HepG2 (cell line): Measurements from ENCODE around the gene TMEM225B. TPM values are rescaled to one million over a fixed set of nuclear protein-coding genes. Genes with fewer than 3 reads are reported as not detected.

Source experiments
- ATAC-seq: fragments of 200-7000 bp; cut with Tn5 transposase; 3 replicates; pipeline ENCODE4 v1.9.1; 2020; ENCODE audit warnings: mild to moderate bottlenecking, moderate library complexity
- BruUV-seq: library from RNA; stranded (reverse); fragments of 400-500 nt; replicated peaks from 2 replicates; lab custom pipeline; 2021; lab: Mats Ljungman, UMichigan
- CTCF ChIA-PET: fragments of 300-600 bp; formaldehyde crosslinking; extraction: SDS; loops from one replicate; lab custom pipeline; 2021; ENCODE audit warnings: low total read pairs, inconsistent platforms, low intra/inter-chr PET ratio; lab: Yijun Ruan, JAX
- POLR2A ChIA-PET: fragments of 350-600 bp; sonication (Branson Sonifier 250); formaldehyde crosslinking; loops from one replicate; lab custom pipeline; 2020; ENCODE audit warnings: antibody characterized with exemption, inconsistent platforms; lab: Yijun Ruan, JAX
- DNase-seq: peaks from one replicate; pipeline ENCODE4 v3.0.0-alpha.2; 2015; ENCODE audit warnings: low spot score
- FAIRE-seq: peaks from 3 replicates; lab custom pipeline; 2011; peaks lifted over from hg19 to GRCh38; lab: Jason Lieb, UNC
- H2AFZ ChIP-seq: one replicate; pipeline ENCODE4 v1.6.1; 2011; ENCODE audit warnings: low read length, inconsistent platforms
- H3K27ac ChIP-seq: fragments of 300-600 bp; 3 replicates; pipeline ENCODE4 v1.8.0; 2011; ENCODE audit warnings: mixed run types, mild to moderate bottlenecking, mixed read lengths, low read length, inconsistent platforms; ENCODE audit not compliant: insufficient read depth; ENCODE audit errors: extremely low read length
- H3K27me3 ChIP-seq, 2 experiments: fragments of 200-600 bp in 1 of 2; 2 replicates in 1 of 2; 3 replicates in 1 of 2; pipeline versions ENCODE4 v1.6.0 to v1.8.0; 2011; ENCODE audit warnings: low read length in 2 of 2, mild to moderate bottlenecking in 2 of 2, moderate library complexity in 2 of 2, inconsistent platforms in 1 of 2; ENCODE audit not compliant: insufficient read depth in 2 of 2, control insufficient read depth in 1 of 2
- H3K36me3 ChIP-seq, 2 experiments: fragments of 200-600 bp in 1 of 2; replicated peaks in 1 of 2; 2 replicates in 1 of 2; 3 replicates in 1 of 2; pipeline versions ENCODE4 v1.5.1 to v1.8.0; 2011; ENCODE audit warnings: low read length in 2 of 2, inconsistent platforms in 1 of 2; ENCODE audit not compliant: insufficient read depth in 2 of 2, control insufficient read depth in 1 of 2
- H3K4me1 ChIP-seq: 2 replicates; pipeline ENCODE4 v1.5.1; 2012; ENCODE audit warnings: low read length, inconsistent platforms; ENCODE audit not compliant: insufficient read depth
- H3K4me2 ChIP-seq: 2 replicates; pipeline ENCODE4 v1.6.0; 2011; ENCODE audit warnings: low read depth, low read length, inconsistent platforms
- H3K4me3 ChIP-seq, 3 experiments: fragments of 200-600 bp in 1 of 3; sonication (generic), shearing (Covaris generic) in 1 of 3; replicated peaks in 1 of 3; 2 replicates each; pipeline ENCODE4 v1.5.1; 2011 to 2016; ENCODE audit warnings: low read length in 3 of 3, inconsistent platforms in 2 of 3, low read depth in 2 of 3, mild to moderate bottlenecking in 2 of 3, control low read depth in 1 of 3, mixed read lengths in 1 of 3; ENCODE audit not compliant: insufficient read depth in 1 of 3
- H3K79me2 ChIP-seq: one replicate; pipeline ENCODE4 v1.6.1; 2011; ENCODE audit warnings: low read length, inconsistent platforms; ENCODE audit not compliant: insufficient read depth
- H3K9ac ChIP-seq: 2 replicates; pipeline ENCODE4 v1.6.0; 2011; ENCODE audit warnings: mild to moderate bottlenecking, low read depth, low read length, inconsistent platforms; ENCODE audit not compliant: insufficient read depth
- H3K9me3 ChIP-seq: 2 replicates; pipeline ENCODE4 v1.5.1; 2012; ENCODE audit warnings: mild to moderate bottlenecking, low read length
- H4K20me1 ChIP-seq: 2 replicates; pipeline ENCODE4 v1.6.0; 2011; ENCODE audit warnings: inconsistent platforms, mild to moderate bottlenecking, low read length, moderate library complexity; ENCODE audit not compliant: insufficient read depth
- EZH2 ChIP-seq: conservative IDR thresholded peaks from 2 replicates; pipeline ENCODE4 v1.6.1; 2012; ENCODE audit warnings: mild to moderate bottlenecking, low read depth, low read length, moderate library complexity
- NFE2L2 ChIP-seq: fragments of 150-350 bp; IDR thresholded peaks from 2 replicates; pipeline ENCODE4 v1.6.1; 2014; ENCODE audit warnings: low read length
- NR2C2 ChIP-seq: sonication (generic); formaldehyde crosslinking; IDR thresholded peaks from 2 replicates; pipeline ENCODE4 v1.4.0; 2020; ENCODE audit warnings: missing genetic modification reagents, mild to moderate bottlenecking, moderate library complexity, borderline replicate concordance
- RFX5 ChIP-seq: IDR thresholded peaks from 2 replicates; pipeline ENCODE4 v1.6.1; 2011; ENCODE audit warnings: low read depth, low read length, improper control_type of control experiment
- SAFB2 ChIP-seq: sonication (generic); formaldehyde crosslinking; IDR thresholded peaks from 2 replicates; pipeline ENCODE4 v1.5.1; 2020; ENCODE audit warnings: missing genetic modification reagents, low read depth, mild to moderate bottlenecking, borderline replicate concordance
- XRCC5 ChIP-seq: fragments of 200-400 bp; formaldehyde crosslinking; optimal IDR thresholded peaks from 2 replicates; pipeline ENCODE3; 2017; ENCODE audit warnings: mild to moderate bottlenecking, low read length
- YEATS4 ChIP-seq: sonication (generic); formaldehyde crosslinking; IDR thresholded peaks from 2 replicates; pipeline ENCODE4 v1.4.0; 2020; ENCODE audit warnings: missing genetic modification reagents, borderline replicate concordance
- ZEB1 ChIP-seq: IDR thresholded peaks from 2 replicates; pipeline ENCODE4 v1.6.1; 2012; ENCODE audit warnings: mild to moderate bottlenecking, low read depth, inconsistent platforms; ENCODE audit not compliant: insufficient replicate concordance
- ZNF143 ChIP-seq: sonication (generic); formaldehyde crosslinking; IDR thresholded peaks from 2 replicates; pipeline ENCODE4 v1.4.0; 2020; ENCODE audit warnings: missing genetic modification reagents
- ZNF180 ChIP-seq: sonication (generic); formaldehyde crosslinking; IDR thresholded peaks from 2 replicates; pipeline ENCODE4 v1.4.0; 2020; ENCODE audit warnings: low read depth, missing genetic modification reagents, borderline replicate concordance
- ZNF207 ChIP-seq: fragments of 450-650 bp; IDR thresholded peaks from 2 replicates; pipeline ENCODE4 v1.6.1; 2016; ENCODE audit warnings: antibody characterized with exemption, borderline replicate concordance
- ZNF557 ChIP-seq: sonication (generic); formaldehyde crosslinking; IDR thresholded peaks from 2 replicates; pipeline ENCODE4 v1.4.0; 2020; ENCODE audit warnings: missing genetic modification reagents
- WGBS: methylation state at CpG from one replicate; pipeline ENCODE4 v1.1.6; 2017; ENCODE audit warnings: low lambda C conversion rate; 5-methylcytosine and 5-hydroxymethylcytosine counted together
- in situ Hi-C: cut with HindIII; loops from 2 replicates; pipeline ENCODE4 v1.10.0; 2017; ENCODE audit warnings: low pct_unique_long_range_greater_than_20kb; ENCODE audit not compliant: extremely low pct_ligation_motif_present
- intact Hi-C: fragments of 100-400 bp; cut with micrococcal nuclease; formaldehyde crosslinking; loops from one replicate; pipeline ENCODE4 v1.10.0; 2022; ENCODE audit not compliant: unreplicated experiment
- polyA plus RNA-seq, 8 experiments: library from polyadenylated mRNA; depleted of rRNA in 3 of 8; stranded (reverse) in 7 of 8; unstranded in 1 of 8; fragments of >200 nt; fragmentation: Illumina TruSeq in 4 of 8; extraction: Trizol in 4 of 8; gene quantifications; 2 replicates each; pipeline versions ENCODE4 v1.2.1 to v1.2.3, GENCODE V29; 2011 to 2016; ENCODE audit warnings: low read depth in 4 of 8, missing spikeins in 1 of 8, mixed read lengths in 1 of 8; ENCODE audit not compliant: insufficient read depth in 1 of 8
- total RNA-seq, 5 experiments: library from RNA; depleted of rRNA; stranded (reverse); fragments of >200 nt; fragmentation: Illumina TruSeq; extraction: Trizol; gene quantifications; 2 replicates each; pipeline ENCODE4 v1.2.3, GENCODE V29; 2016; ENCODE audit warnings: low read depth in 1 of 5
- TF ChIP-seq, protein P1 (sequence below): sonication (generic); formaldehyde crosslinking; IDR thresholded peaks from 2 replicates; pipeline ENCODE4 v1.8.0; 2022; ENCODE audit warnings: mild to moderate bottlenecking, missing genetic modification reagents, moderate library complexity
- TF ChIP-seq, protein P2 (sequence below): sonication (generic); formaldehyde crosslinking; conservative IDR thresholded peaks from 2 replicates; pipeline ENCODE4 v1.8.1; 2023; ENCODE audit warnings: missing genetic modification reagents
- TF ChIP-seq, protein P3 (sequence below): sonication (generic); formaldehyde crosslinking; IDR thresholded peaks from 2 replicates; pipeline ENCODE4 v1.4.0; 2020; ENCODE audit warnings: mild to moderate bottlenecking, low read depth, missing genetic modification reagents
- TF ChIP-seq, protein P4 (sequence below): sonication (generic); formaldehyde crosslinking; IDR thresholded peaks from 2 replicates; pipeline ENCODE4 v1.4.0; 2020; ENCODE audit warnings: missing genetic modification reagents

Gene TMEM225B
- total and polyA plus RNA-seq, 2 of the 13 experiments (the other 11 are each of a cell fraction or from before 2014, with no cell fraction given): 0.78 to 0.95 TPM

DNA sequence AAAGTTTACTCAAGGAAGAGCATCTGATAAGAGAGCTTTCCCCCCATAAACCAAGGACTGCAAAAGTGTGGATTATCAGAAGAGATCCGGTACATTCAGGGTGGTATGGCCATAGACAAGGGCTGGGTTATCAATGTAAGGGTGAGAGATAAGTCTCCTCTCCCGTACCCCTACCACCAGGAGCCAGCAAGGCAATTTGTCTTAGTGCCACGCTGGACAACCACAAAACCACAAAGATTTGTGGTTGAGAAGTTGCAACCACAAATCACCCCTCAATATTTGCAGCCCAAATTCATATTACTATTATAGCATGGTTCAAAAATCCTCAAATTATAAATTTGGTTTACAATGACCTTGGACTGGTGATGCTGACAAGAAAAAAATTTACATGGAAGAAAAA is 16.4 kb downstream of the TMEM225B start (continued):
- TF ChIP-seq RFX5: no peak
- no peak for TF ChIP-seq ZNF180
- TF ChIP-seq, protein P1, sequence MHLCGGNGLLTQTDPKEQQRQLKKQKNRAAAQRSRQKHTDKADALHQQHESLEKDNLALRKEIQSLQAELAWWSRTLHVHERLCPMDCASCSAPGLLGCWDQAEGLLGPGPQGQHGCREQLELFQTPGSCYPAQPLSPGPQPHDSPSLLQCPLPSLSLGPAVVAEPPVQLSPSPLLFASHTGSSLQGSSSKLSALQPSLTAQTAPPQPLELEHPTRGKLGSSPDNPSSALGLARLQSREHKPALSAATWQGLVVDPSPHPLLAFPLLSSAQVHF (CRISPR knock-in tag): no peak
- no peak for TF ChIP-seq EZH2
- no peak for TF ChIP-seq NR2C2 (CRISPR knock-in tag)
- TF ChIP-seq, protein P2, sequence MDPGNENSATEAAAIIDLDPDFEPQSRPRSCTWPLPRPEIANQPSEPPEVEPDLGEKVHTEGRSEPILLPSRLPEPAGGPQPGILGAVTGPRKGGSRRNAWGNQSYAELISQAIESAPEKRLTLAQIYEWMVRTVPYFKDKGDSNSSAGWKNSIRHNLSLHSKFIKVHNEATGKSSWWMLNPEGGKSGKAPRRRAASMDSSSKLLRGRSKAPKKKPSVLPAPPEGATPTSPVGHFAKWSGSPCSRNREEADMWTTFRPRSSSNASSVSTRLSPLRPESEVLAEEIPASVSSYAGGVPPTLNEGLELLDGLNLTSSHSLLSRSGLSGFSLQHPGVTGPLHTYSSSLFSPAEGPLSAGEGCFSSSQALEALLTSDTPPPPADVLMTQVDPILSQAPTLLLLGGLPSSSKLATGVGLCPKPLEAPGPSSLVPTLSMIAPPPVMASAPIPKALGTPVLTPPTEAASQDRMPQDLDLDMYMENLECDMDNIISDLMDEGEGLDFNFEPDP: no peak
- no peak for TF ChIP-seq ZNF143

DNA sequence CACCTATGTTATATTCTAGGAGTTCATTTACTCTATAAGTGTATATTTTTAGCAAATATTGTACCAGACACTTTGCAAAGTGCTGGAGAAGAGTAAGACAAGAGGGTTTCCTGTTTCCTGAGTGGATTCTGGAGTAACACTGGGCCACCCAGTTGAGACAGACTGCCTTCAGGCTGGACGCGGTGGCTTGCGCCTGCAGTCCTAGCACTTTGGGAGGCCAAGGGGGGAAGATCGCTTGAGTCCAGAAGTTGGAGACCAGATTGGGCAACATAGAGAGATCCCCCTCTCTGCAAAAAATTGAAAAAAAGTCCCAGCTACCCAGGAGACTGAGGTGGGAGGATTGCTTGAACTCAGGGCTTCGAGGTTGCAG is 17.9 kb downstream of the TMEM225B start:
- Histone ChIP-seq H3K36me3 (peaks cover 12 to 27% of the 10 kb centered on the region in 2 experiments), H3K79me2 (peaks cover 27% of the 10 kb centered on the region), H4K20me1 (no peaks in the 10 kb centered on the region), H3K4me2 (peak overlapping the region; percentile 97), H3K27ac (peak overlapping the region; percentile 96), H3K4me3 (peak overlapping the region; percentile 93 to 98 (median 96); a peak in 5 of 6 replicates), H2AFZ (peak overlapping the region; percentile 45), H3K4me1 (peaks cover 25% of the 10 kb centered on the region), H3K9ac (peak overlapping the region; percentile 99), H3K27me3 (no peaks in the 10 kb centered on the region; a peak in 1 of 5 replicates), H3K9me3 (no peaks in the 10 kb centered on the region)
- BruUV-seq: no TSS peak
- ATAC-seq (no peak), FAIRE-seq (no peak), DNase-seq (no peak)
- in situ Hi-C loops: no loop called here
- CTCF ChIA-PET: no interaction called here
- POLR2A ChIA-PET: interaction anchor here (1.0 to 2.9 kb wide), 18 partner anchors 13 to 388 kb away, joined by 3 to 23 read pairs (median 5); partner anchors contain the start of genes ATP5MF, AZGP1, TRIM4 and ZKSCAN5
- intact Hi-C loops: loop anchor here (1.0 to 2.0 kb wide), 2 partner anchors 14 to 57 kb away; partner anchors contain the start of gene ZNF655
- WGBS: 89% methylated on average over 5 of the region's 5 CpGs
- TF ChIP-seq, protein P1 (CRISPR knock-in tag): 0 out of 2 replicates have a peak, but pooled peaks have one; percentile 19
- no peak for TF ChIP-seq ZNF557
- no peak for TF ChIP-seq SAFB2 (CRISPR knock-in tag)
- no peak for TF ChIP-seq XRCC5
- TF ChIP-seq, protein P3, sequence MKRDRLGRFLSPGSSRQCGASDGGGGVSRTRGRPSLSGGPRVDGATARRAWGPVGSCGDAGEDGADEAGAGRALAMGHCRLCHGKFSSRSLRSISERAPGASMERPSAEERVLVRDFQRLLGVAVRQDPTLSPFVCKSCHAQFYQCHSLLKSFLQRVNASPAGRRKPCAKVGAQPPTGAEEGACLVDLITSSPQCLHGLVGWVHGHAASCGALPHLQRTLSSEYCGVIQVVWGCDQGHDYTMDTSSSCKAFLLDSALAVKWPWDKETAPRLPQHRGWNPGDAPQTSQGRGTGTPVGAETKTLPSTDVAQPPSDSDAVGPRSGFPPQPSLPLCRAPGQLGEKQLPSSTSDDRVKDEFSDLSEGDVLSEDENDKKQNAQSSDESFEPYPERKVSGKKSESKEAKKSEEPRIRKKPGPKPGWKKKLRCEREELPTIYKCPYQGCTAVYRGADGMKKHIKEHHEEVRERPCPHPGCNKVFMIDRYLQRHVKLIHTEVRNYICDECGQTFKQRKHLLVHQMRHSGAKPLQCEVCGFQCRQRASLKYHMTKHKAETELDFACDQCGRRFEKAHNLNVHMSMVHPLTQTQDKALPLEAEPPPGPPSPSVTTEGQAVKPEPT (CRISPR knock-in tag): no peak
- TF ChIP-seq YEATS4 (CRISPR knock-in tag): no peak
- TF ChIP-seq NFE2L2: no peak
- TF ChIP-seq, protein P4, sequence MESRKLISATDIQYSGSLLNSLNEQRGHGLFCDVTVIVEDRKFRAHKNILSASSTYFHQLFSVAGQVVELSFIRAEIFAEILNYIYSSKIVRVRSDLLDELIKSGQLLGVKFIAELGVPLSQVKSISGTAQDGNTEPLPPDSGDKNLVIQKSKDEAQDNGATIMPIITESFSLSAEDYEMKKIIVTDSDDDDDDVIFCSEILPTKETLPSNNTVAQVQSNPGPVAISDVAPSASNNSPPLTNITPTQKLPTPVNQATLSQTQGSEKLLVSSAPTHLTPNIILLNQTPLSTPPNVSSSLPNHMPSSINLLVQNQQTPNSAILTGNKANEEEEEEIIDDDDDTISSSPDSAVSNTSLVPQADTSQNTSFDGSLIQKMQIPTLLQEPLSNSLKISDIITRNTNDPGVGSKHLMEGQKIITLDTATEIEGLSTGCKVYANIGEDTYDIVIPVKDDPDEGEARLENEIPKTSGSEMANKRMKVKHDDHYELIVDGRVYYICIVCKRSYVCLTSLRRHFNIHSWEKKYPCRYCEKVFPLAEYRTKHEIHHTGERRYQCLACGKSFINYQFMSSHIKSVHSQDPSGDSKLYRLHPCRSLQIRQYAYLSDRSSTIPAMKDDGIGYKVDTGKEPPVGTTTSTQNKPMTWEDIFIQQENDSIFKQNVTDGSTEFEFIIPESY (CRISPR knock-in tag): peak; percentile 90
- peak; percentile 6 for TF ChIP-seq ZEB1
- TF ChIP-seq ZNF207: no peak
